ENCODE data around the gene FHIT.

DNA sequence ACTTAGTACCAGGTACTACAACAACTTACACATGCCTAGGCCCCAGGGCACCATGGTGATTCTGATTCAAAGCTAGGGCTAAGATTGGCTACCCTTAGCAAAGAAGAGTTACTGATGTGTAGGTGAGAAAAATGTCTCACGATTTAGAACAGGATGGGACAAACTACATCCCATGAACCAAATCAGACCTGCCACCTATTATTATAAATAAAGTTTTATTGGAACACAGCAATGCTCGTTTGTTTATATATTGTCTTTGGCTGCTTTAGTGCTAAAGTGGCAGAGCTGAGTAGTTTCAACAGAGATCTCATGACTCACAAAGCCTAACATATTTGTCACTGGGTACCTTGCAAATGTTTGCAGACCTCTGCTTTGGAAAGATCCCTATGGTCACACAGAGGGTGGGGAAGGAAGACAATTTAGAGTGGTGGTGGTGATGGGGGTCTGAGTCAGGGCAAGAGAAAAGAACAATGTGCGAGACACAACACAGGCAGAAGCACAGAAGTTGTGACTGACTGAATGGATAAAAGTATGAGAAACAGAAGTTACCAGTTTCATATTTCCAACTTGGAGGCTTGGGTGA lies 1430.8 kb downstream of the FHIT start:
- TF ChIP-seq CTCF (IDR thresholded peaks at IDR 0.05; ENCODE audit: insufficient read depth, low read length, poor library complexity, severe bottlenecking) (no peak), EZH2phosphoT487 (conservative IDR thresholded peaks at IDR 0.05; ENCODE audit: low read length) (no peak)
